Type B pancreatic cell (in vitro differentiated cells): ENCODE measurements around the gene DTNB. TPM values are rescaled to one million over a fixed set of nuclear protein-coding genes. Genes with fewer than 3 reads are reported as not detected.
"Not testable (repeated sequence)": the region's sequence is repeated elsewhere in the genome, so short reads cannot be mapped to it uniquely, and the experiment has no call there.

Experiments
- DNase-seq: peaks from one replicate; pipeline ENCODE4 v3.0.0; 2021; ENCODE audit warnings: mixed read lengths; ENCODE audit not compliant: unreplicated experiment; ENCODE audit errors: extremely low spot score
- H3K27ac Mint-ChIP-seq: 2 replicates; pipeline ENCODE4 v1.8.0; 2021; ENCODE audit warnings: mild to moderate bottlenecking, mixed read lengths
- H3K27me3 Mint-ChIP-seq: 2 replicates; pipeline ENCODE4 v1.8.0; 2021; ENCODE audit warnings: mixed read lengths
- H3K36me3 Mint-ChIP-seq: 2 replicates; pipeline ENCODE4 v1.8.0; 2021; ENCODE audit warnings: mixed read lengths
- H3K4me1 Mint-ChIP-seq: one replicate; pipeline ENCODE4 v1.8.0; 2021; ENCODE audit warnings: mixed read lengths; ENCODE audit not compliant: unreplicated experiment
- H3K4me3 Mint-ChIP-seq: 2 replicates; pipeline ENCODE4 v1.8.0; 2021; ENCODE audit warnings: mild to moderate bottlenecking, mixed read lengths
- H3K9me3 Mint-ChIP-seq: 2 replicates; pipeline ENCODE4 v1.8.0; 2021; ENCODE audit warnings: mixed read lengths
- total RNA-seq: library from RNA; stranded (reverse); gene quantifications from 2 replicates; pipeline ENCODE4 v1.2.1, GENCODE V29; 2021; ENCODE audit warnings: low replicate concordance
- TF ChIP-seq, protein P1 (sequence below): fragments of 200-600 bp; sonication (generic); conservative IDR thresholded peaks from 2 replicates; pipeline ENCODE4 v1.5.0; 2021; ENCODE audit warnings: antibody characterized with exemption, mild to moderate bottlenecking

DTNB gene
- total RNA-seq, 1 donor from 2014 or later: 28.6 TPM

DNA sequence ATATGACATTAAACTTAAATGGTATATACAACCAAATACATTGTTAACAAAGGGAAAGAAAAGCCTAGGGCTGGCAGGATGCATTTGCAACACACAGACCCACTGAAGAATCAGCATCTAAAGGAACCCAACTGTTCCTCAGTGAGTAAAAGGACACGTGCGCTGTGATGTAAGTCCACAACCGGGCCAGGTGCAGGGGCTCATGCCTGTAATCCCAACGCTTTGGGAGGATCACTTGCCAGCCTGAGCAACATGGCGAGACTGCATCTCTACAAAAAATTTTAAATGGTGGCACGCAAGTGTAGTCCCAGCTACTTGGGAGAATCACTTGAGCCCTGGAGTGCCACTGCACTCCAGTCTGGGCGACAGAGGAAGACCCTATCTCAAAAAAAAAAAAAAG, 3.9 kb downstream of the DTNB start:
- Mint-ChIP-seq H3K9me3 (no peaks in the 10 kb centered on the region), H3K27ac (no peak overlapping the region), H3K4me3 (no peak overlapping the region), H3K4me1 (peaks cover 21% of the 10 kb centered on the region), H3K27me3 (peaks cover 8% of the 10 kb centered on the region), H3K36me3 (no peaks in the 10 kb centered on the region)
- no peak for DNase-seq
- TF ChIP-seq, protein P1, sequence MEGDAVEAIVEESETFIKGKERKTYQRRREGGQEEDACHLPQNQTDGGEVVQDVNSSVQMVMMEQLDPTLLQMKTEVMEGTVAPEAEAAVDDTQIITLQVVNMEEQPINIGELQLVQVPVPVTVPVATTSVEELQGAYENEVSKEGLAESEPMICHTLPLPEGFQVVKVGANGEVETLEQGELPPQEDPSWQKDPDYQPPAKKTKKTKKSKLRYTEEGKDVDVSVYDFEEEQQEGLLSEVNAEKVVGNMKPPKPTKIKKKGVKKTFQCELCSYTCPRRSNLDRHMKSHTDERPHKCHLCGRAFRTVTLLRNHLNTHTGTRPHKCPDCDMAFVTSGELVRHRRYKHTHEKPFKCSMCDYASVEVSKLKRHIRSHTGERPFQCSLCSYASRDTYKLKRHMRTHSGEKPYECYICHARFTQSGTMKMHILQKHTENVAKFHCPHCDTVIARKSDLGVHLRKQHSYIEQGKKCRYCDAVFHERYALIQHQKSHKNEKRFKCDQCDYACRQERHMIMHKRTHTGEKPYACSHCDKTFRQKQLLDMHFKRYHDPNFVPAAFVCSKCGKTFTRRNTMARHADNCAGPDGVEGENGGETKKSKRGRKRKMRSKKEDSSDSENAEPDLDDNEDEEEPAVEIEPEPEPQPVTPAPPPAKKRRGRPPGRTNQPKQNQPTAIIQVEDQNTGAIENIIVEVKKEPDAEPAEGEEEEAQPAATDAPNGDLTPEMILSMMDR: no peak

DNA sequence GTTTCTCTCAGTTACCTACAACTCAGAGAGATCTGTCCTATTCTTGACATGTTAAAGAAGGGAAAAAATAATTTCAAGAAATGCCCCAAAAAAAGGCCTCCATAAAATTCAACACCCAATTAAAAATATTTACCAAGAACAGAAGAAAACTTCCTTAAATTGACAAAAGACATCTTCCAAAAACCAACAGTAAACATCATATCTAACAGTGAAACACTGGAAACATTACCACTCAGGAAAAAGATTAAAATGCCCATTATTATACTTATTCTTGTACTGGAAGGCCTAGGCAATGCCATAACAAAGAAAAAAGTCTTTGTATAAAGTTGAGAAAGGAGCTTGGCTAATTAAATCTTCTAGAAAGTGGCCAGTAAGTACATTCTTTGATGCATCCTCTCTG, 7.2 kb downstream of the DTNB start:
- TF ChIP-seq, protein P1: no peak
- Mint-ChIP-seq H3K4me3 (no peak overlapping the region), H3K27me3 (no peaks in the 10 kb centered on the region), H3K36me3 (no peaks in the 10 kb centered on the region), H3K27ac (no peak overlapping the region), H3K9me3 (no peaks in the 10 kb centered on the region), H3K4me1 (peaks cover 15% of the 10 kb centered on the region)
- DNase-seq: no peak

DNA sequence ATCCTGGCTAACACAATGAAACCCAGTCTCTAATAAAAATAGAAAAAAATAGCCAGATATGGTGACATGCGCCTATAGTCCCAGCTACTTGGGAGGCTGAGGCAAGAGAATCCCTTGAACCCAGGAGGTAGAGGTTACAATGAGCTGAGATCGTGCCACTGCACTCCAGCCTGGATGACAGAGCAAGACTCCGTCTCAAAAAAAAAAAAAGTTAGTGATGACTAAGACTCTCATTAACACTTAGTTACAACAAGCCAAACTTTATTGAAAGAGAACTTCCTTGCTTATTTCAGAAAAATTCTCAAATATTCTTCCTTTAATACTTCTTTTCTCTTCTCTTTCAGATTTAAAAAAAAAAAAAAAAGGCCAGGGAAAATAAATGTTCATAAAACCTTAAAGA, 7.9 kb downstream of the DTNB start:
- H3K27me3 Mint-ChIP-seq, H3K36me3 Mint-ChIP-seq, DNase-seq, H3K27ac Mint-ChIP-seq, H3K4me3 Mint-ChIP-seq, H3K9me3 Mint-ChIP-seq: not testable (repeated sequence)
- H3K4me1 Mint-ChIP-seq: peaks cover 15% of the 10 kb centered on the region

DNA sequence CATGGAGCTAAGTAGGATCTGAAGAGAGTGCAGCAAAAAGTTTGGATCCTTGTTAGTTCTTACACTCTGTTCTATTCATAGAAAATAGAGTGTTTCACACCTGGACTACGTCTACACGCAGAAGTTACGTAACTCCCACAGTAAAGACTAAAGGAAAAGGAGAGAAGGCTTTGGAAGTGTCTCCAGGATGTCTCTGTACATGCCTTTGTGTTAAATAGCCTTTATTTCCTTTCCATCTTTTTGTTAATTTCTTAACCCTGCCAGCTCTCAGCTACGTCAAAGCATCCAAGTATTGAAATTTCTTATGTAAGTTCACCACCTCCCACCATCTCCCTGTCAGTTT, 8.4 kb downstream of the DTNB start:
- H3K9me3 Mint-ChIP-seq: no peaks in the 10 kb centered on the region
- H3K27me3 Mint-ChIP-seq: no peaks in the 10 kb centered on the region

DNA sequence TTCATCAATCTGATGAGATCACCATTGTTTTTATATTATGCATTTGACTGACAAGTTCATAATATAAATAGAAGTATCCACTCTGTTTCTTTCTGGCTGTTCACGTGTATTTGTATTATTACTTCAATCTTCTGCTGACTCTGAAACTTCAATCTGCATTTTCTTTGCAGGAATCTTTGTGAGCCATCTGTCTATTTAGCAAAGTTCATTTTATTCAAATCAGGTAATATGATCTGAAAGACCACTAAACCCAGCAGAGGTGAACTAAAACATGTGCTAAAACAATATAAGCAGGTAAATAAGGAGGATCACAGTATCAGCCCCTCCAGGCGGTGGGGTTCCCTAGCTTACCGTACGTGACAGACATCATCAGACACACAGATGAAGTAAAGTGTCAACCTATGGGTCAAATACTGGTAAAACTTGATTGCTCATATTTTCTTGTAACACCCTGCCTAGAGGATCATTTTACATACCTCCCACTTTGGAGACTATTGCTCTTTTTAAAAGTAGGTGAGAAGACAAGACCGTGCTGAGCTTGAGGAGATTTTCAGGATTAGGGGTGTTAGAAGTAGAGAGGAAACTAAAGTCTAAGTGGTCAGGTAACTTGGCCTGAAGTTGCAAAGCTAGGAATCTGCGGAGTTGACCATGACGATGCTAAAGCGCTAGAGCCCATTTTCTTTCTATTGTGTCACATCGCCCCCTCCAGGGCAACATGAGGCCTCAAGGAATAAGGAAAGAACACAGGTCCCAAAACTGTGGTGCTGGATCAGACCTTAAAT, 9.0 kb downstream of the DTNB start:
- no peaks in the 10 kb centered on the region for H3K36me3 Mint-ChIP-seq
- peak overlapping the region; percentile 77 for H3K27ac Mint-ChIP-seq
- TF ChIP-seq, protein P1: peak; percentile 77
- H3K9me3 Mint-ChIP-seq: no peaks in the 10 kb centered on the region
- peaks cover 15% of the 10 kb centered on the region for H3K4me1 Mint-ChIP-seq
- peak overlapping the region; percentile 72 for H3K4me3 Mint-ChIP-seq
- DNase-seq: no peak
- H3K27me3 Mint-ChIP-seq: no peaks in the 10 kb centered on the region

More for the DNA sequence above, 8.4 kb downstream of the DTNB start:
- DNase-seq: no peak
- Mint-ChIP-seq H3K4me1 (peaks cover 15% of the 10 kb centered on the region), H3K4me3 (peak overlapping the region; percentile 72), H3K27ac (peak overlapping the region; percentile 77), H3K36me3 (no peaks in the 10 kb centered on the region)
- TF ChIP-seq, protein P1: peak; percentile 5

DNA sequence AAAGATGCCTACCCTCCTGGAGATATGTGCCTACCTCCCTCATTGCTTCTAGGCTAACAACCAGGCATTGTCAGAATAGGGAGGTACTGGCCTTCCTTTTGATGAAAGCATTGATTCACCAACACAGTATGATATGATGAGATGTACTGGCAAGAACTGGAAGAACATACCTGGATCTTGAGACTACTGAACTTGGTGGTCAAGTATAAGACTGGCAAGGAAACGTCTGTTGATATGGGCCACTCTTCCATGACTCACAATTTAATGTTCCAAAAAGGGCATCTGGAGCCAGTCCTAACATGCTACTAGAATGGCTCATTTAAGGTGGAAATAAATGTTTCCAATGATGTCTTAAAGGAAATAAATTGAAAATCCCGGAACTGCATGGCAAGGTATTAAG, 18.1 kb downstream of the DTNB start:
- Mint-ChIP-seq H3K27ac (no peak overlapping the region), H3K9me3 (no peaks in the 10 kb centered on the region), H3K4me1 (peaks cover 6% of the 10 kb centered on the region), H3K36me3 (peaks cover 14% of the 10 kb centered on the region), H3K27me3 (no peaks in the 10 kb centered on the region), H3K4me3 (no peak overlapping the region)
- TF ChIP-seq, protein P1: no peak
- DNase-seq: no peak
